MCF 10A (cell line): Measurements from ENCODE around the gene USP6NL. TPM values are rescaled to one million over a fixed set of nuclear protein-coding genes. Genes with fewer than 3 reads are reported as not detected.
A peak's percentile ranks its signal among the peaks of the same experiment; 100 is the strongest.

Source experiments
- BruUV-seq: library from RNA; stranded (reverse); fragments of 400-500 nt; replicated peaks from 2 replicates; lab custom pipeline; 2021; lab: Mats Ljungman, UMichigan
- CTCF ChIA-PET: fragments of 300-600 bp; sonication (Branson Sonifier 250); formaldehyde crosslinking; extraction: SDS; loops from one replicate; lab custom pipeline; 2021; ENCODE audit warnings: antibody characterized with exemption, inconsistent platforms; lab: Yijun Ruan, JAX
- POLR2A ChIA-PET: fragments of 300-600, 350-650 bp; sonication (Branson Sonifier 250); formaldehyde crosslinking; extraction: SDS; loops from one replicate; lab custom pipeline; 2020; ENCODE audit warnings: antibody characterized with exemption, inconsistent platforms; lab: Yijun Ruan, JAX
- DNase-seq: peaks from one replicate; pipeline ENCODE4 v3.0.0-alpha.2; 2018; ENCODE audit not compliant: unreplicated experiment
- H3K27ac Mint-ChIP-seq: one replicate; pipeline ENCODE4 v1.8.0; 2022; ENCODE audit warnings: mild to moderate bottlenecking, low read depth, mixed read lengths; ENCODE audit not compliant: unreplicated experiment
- H3K27me3 Mint-ChIP-seq: one replicate; pipeline ENCODE4 v1.8.0; 2022; ENCODE audit warnings: mixed read lengths; ENCODE audit not compliant: insufficient read depth, unreplicated experiment
- H3K36me3 Mint-ChIP-seq: one replicate; pipeline ENCODE4 v1.8.0; 2022; ENCODE audit warnings: mild to moderate bottlenecking, moderate library complexity, mixed read lengths; ENCODE audit not compliant: insufficient read depth, unreplicated experiment
- H3K4me1 Mint-ChIP-seq: one replicate; pipeline ENCODE4 v1.8.0; 2022; ENCODE audit warnings: mixed read lengths; ENCODE audit not compliant: insufficient read depth, unreplicated experiment
- H3K4me3 Mint-ChIP-seq: one replicate; pipeline ENCODE4 v1.8.0; 2022; ENCODE audit warnings: mild to moderate bottlenecking, moderate library complexity, mixed read lengths; ENCODE audit not compliant: unreplicated experiment
- H3K9me3 Mint-ChIP-seq: one replicate; pipeline ENCODE4 v1.8.0; 2022; ENCODE audit warnings: mixed read lengths; ENCODE audit not compliant: unreplicated experiment
- intact Hi-C: fragments of 100-400 bp; cut with micrococcal nuclease; formaldehyde crosslinking; loops from 2 replicates; pipeline ENCODE4 v1.14.1; 2022
- total RNA-seq: library from RNA; stranded (reverse); gene quantifications from 2 replicates; pipeline ENCODE4 v1.2.3, GENCODE V29; 2022
- TF ChIP-seq, protein P1 (sequence below): fragments of 200-600 bp; IDR thresholded peaks from one replicate; pipeline ENCODE4 v1.8.0; 2022; ENCODE audit warnings: antibody characterized with exemption, mild to moderate bottlenecking; ENCODE audit not compliant: unreplicated experiment

Gene USP6NL
- total RNA-seq, 1 experiment from 2014 or later: 19.2 TPM

DNA sequence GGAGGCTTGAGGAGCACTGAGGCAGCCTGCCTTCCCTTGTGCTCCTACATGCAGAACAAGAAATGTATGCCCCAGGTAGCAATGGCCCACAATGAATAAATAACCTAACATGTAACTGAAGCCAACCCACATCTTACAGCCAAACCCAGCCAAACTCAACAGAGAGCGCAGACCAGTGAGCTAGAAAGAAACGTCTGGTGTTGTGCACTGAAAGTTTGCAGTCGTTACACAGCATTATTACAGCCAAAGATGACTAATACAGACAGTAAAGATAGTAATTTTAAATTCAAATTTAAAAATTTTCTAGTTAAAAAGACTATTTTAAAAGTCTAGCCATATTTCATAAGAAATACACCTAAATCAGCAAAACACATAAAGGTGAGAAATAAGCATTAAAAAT, 11.2 kb downstream of the USP6NL start:
- Mint-ChIP-seq H3K4me1 (peaks cover 4% of the 10 kb centered on the region), H3K27me3 (no peaks in the 10 kb centered on the region), H3K9me3 (no peaks in the 10 kb centered on the region), H3K27ac (no peak overlapping the region), H3K4me3 (no peak overlapping the region), H3K36me3 (peaks cover 5% of the 10 kb centered on the region)
- ChIA-PET POLR2A (no interaction called here), CTCF (no interaction called here)
- intact Hi-C loops: no loop called here
- BruUV-seq: no TSS peak
- TF ChIP-seq, protein P1, sequence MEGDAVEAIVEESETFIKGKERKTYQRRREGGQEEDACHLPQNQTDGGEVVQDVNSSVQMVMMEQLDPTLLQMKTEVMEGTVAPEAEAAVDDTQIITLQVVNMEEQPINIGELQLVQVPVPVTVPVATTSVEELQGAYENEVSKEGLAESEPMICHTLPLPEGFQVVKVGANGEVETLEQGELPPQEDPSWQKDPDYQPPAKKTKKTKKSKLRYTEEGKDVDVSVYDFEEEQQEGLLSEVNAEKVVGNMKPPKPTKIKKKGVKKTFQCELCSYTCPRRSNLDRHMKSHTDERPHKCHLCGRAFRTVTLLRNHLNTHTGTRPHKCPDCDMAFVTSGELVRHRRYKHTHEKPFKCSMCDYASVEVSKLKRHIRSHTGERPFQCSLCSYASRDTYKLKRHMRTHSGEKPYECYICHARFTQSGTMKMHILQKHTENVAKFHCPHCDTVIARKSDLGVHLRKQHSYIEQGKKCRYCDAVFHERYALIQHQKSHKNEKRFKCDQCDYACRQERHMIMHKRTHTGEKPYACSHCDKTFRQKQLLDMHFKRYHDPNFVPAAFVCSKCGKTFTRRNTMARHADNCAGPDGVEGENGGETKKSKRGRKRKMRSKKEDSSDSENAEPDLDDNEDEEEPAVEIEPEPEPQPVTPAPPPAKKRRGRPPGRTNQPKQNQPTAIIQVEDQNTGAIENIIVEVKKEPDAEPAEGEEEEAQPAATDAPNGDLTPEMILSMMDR: no peak
- no peak for DNase-seq

DNA sequence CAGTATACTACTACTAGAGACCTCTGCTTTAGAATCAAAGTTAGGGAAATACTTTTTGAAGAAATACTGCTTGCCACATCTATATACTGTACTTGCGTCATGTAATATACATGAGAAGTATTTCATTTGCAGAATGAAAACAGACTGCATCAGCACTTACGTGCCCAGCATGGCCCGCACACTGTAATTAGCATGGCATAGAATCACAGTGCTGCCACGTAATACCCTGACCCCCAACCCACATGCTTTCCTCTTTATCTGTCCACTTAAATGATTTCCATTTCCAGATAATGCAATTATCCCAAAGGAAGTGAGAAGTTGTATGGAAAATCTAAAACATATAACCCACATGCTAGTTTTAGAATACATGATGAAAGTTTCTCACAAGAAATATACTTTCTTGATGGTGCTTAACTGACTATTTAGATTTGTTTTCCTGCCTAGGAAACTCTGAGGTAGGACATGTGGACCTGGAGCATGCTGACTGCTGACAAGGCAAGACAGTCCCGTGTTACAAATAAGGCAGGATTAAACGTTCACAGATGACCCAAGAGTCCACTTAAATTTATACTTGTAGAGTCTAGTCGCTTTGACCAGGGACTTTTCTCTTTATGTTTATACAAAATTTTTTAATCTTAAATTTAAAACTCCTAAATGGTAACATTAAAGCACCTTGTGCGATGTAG, 12.6 kb downstream of the USP6NL start:
- TF ChIP-seq, protein P1: no peak
- intact Hi-C loops: no loop called here
- Mint-ChIP-seq H3K9me3 (no peaks in the 10 kb centered on the region), H3K4me1 (peaks cover 10% of the 10 kb centered on the region), H3K36me3 (no peaks in the 10 kb centered on the region), H3K27me3 (no peaks in the 10 kb centered on the region), H3K27ac (no peak overlapping the region), H3K4me3 (no peak overlapping the region)
- no peak for DNase-seq
- BruUV-seq: no TSS peak
- ChIA-PET CTCF (no interaction called here), POLR2A (interaction anchor here (0.6 kb wide), 1 partner anchor 1637 kb away, joined by 3 read pairs; no protein-coding TSS in a partner anchor)

DNA sequence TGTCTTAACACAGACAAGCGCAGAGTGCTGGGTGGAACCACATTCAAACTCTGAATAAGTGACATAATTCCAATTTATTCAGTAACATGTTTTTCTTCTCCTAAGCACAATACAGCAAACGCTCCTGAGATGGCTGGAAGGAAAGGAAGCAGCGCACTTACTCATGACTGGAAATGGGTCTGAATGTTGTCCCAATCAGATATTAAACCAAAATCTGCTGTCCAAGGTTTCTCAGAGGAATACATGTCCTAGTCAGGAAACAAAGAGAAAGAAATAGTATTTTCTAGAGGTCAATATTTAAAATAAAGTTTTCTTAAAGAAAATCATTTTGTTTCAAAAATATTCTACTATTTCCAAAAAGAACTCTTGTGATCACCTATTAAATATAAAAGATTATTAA, 14.0 kb downstream of the USP6NL start:
- peaks cover 15% of the 10 kb centered on the region for H3K4me1 Mint-ChIP-seq
- H3K27me3 Mint-ChIP-seq: no peaks in the 10 kb centered on the region
- no peaks in the 10 kb centered on the region for H3K36me3 Mint-ChIP-seq
- CTCF ChIA-PET: no interaction called here
- intact Hi-C loops: no loop called here
- no peaks in the 10 kb centered on the region for H3K9me3 Mint-ChIP-seq
- BruUV-seq: no TSS peak
- POLR2A ChIA-PET: no interaction called here
- TF ChIP-seq, protein P1: no peak
- no peak overlapping the region for H3K27ac Mint-ChIP-seq
- no peak overlapping the region for H3K4me3 Mint-ChIP-seq
- no peak for DNase-seq

DNA sequence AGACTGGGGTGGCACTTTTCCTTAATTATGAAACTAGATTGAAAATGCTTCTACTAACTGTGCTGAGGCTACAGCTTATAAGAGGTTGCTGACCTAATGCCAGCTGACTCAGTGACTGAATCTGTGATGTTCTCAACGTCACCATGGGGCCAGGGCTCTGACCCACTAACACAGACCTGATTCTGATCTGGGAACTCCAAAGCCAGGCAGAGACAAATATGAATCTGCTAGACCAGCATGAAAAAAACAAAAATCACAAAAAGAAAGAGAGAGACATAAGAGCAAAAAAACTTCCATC, 16.1 kb downstream of the USP6NL start:
- peak; percentile 20 for DNase-seq
- ChIA-PET CTCF (interaction anchor here (1.3 kb wide), 1 partner anchor 13 kb away, joined by 3 read pairs; no protein-coding TSS in a partner anchor), POLR2A (no interaction called here)
- BruUV-seq: no TSS peak
- H3K27ac Mint-ChIP-seq: no peak overlapping the region
- H3K4me1 Mint-ChIP-seq: peaks cover 15% of the 10 kb centered on the region
- intact Hi-C loops: no loop called here
- TF ChIP-seq, protein P1: no peak
- H3K9me3 Mint-ChIP-seq: no peaks in the 10 kb centered on the region
- no peaks in the 10 kb centered on the region for H3K27me3 Mint-ChIP-seq
- no peak overlapping the region for H3K4me3 Mint-ChIP-seq
- no peaks in the 10 kb centered on the region for H3K36me3 Mint-ChIP-seq
